Subcutaneous adipose tissue (tissue), 4 donors: ENCODE data around the gene NGFR. TPM values are rescaled to one million over a fixed set of nuclear protein-coding genes. Genes with fewer than 3 reads are reported as not detected.

Source experiments
- CTCF ChIP-seq: fragments of 450-650 bp; IDR thresholded peaks from one replicate; pipeline ENCODE4 v1.5.1; 2016; ENCODE audit warnings: low read depth, mild to moderate bottlenecking, control low read depth, antibody characterized with exemption, moderate library complexity
- total RNA-seq, 4 donors: library from RNA; depleted of rRNA; stranded (reverse); fragments of >200 nt; gene quantifications; one replicate each; pipeline ENCODE4 v1.1.0, GENCODE V29; 2016

NGFR gene
- total RNA-seq, 4 donors from 2014 or later = 0.51 to 2.8 (median 1.9) TPM

- no peak for TF ChIP-seq CTCF
Measured at GRCh38 chr17:49508866-49509587, 13.9 kb downstream of the NGFR start.

GRCh38 chr17:49509588-49509917, 14.5 kb downstream of the NGFR start:
- TF ChIP-seq CTCF = no peak

- TF ChIP-seq CTCF = no peak
Measured at GRCh38 chr17:49510059-49510719, 15.1 kb downstream of the NGFR start.

- TF ChIP-seq CTCF = no peak
Measured at GRCh38 chr17:49510720-49511110, 15.6 kb downstream of the NGFR start.

- TF ChIP-seq CTCF = no peak
Measured at GRCh38 chr17:49511810-49512209, 16.7 kb downstream of the NGFR start.

- TF ChIP-seq CTCF = no peak
Measured at GRCh38 chr17:49512296-49513043, 17.4 kb downstream of the NGFR start.

- TF ChIP-seq CTCF = no peak
Measured at GRCh38 chr17:49513044-49513395, 17.9 kb downstream of the NGFR start.
